Activated T-helper 1 cell treated with anti-CD3 and anti-CD28 coated beads, Interleukin-12 subunit alpha, Interleukin-12 subunit beta, Interleukin-2, Interleukin-4 antibody, amounts not matched to agents 30 ng/mL and 10 ng/mL and 1 ng/mL, durations not matched to agents 14 hours and 24 hours and 36 hours (primary cell): ENCODE measurements around the gene HNF1B. TPM values are rescaled to one million over a fixed set of nuclear protein-coding genes. Genes with fewer than 3 reads are reported as not detected.
"Not testable (repeated sequence)": the region's sequence is repeated elsewhere in the genome, so short reads cannot be mapped to it uniquely, and the experiment has no call there.

Experiments used
- DNase-seq: peaks from one replicate; pipeline ENCODE4 v3.0.0; 2021; ENCODE audit warnings: low spot score
- H3K27ac Mint-ChIP-seq: one replicate; pipeline ENCODE4 v1.8.0; 2021; ENCODE audit warnings: mild to moderate bottlenecking, mixed read lengths
- H3K27me3 Mint-ChIP-seq: one replicate; pipeline ENCODE4 v1.8.0; 2022; ENCODE audit warnings: mild to moderate bottlenecking, moderate library complexity, mixed read lengths; ENCODE audit not compliant: insufficient read depth
- H3K36me3 Mint-ChIP-seq: one replicate; pipeline ENCODE4 v1.8.0; 2021; ENCODE audit warnings: low read depth, mixed read lengths
- H3K4me1 Mint-ChIP-seq: one replicate; pipeline ENCODE4 v1.8.0; 2021; ENCODE audit warnings: low read depth, mixed read lengths
- H3K4me3 Mint-ChIP-seq: one replicate; pipeline ENCODE4 v1.8.0; 2021; ENCODE audit warnings: mild to moderate bottlenecking, moderate library complexity, mixed read lengths
- H3K9me3 Mint-ChIP-seq: one replicate; pipeline ENCODE4 v1.8.0; 2021; ENCODE audit warnings: mixed read lengths
- intact Hi-C: fragments of 100-400 bp; cut with micrococcal nuclease; formaldehyde crosslinking; loops from one replicate; pipeline ENCODE4 v1.15.1; 2024
- total RNA-seq: library from RNA; stranded (reverse); gene quantifications from 2 replicates; pipeline ENCODE4 v1.2.3, GENCODE V29; 2022

Gene HNF1B
- total RNA-seq, 1 donor from 2014 or later, result 3.6 TPM

DNA sequence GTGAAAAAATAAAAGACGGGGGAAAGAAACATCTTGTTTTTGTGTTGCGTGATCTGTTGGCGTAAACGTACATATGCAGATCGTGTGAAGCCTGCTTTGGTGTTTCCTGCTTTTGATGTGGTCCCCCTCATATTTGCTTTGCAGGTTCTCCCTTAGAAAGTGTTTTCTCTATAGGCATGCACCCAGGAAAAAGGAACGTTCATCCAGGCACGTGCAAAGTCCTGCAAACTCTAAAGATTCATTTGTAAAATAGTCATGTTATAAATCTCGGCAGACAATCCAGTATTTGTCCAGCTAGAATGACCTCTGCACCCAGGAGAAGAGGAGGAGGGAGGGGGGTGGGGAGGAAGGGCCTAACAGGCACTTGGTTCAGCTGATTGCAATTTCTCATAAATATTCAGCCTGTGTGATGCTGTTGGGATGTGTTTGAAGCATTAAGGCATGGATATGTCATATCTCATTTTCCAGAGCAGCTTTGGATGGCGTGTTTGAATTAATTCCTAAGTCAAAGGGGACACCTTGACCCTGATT lies 61.3 kb downstream of the HNF1B start:
- intact Hi-C loops, result no loop called here
- H3K36me3 Mint-ChIP-seq, result no peaks in the 10 kb centered on the region
- H3K4me3 Mint-ChIP-seq, result no peak overlapping the region
- DNase-seq, result no peak
- no peaks in the 10 kb centered on the region for H3K4me1 Mint-ChIP-seq
- peaks cover 2% of the 10 kb centered on the region for H3K27me3 Mint-ChIP-seq
- no peak overlapping the region for H3K27ac Mint-ChIP-seq
- peaks cover 10% of the 10 kb centered on the region for H3K9me3 Mint-ChIP-seq

DNA sequence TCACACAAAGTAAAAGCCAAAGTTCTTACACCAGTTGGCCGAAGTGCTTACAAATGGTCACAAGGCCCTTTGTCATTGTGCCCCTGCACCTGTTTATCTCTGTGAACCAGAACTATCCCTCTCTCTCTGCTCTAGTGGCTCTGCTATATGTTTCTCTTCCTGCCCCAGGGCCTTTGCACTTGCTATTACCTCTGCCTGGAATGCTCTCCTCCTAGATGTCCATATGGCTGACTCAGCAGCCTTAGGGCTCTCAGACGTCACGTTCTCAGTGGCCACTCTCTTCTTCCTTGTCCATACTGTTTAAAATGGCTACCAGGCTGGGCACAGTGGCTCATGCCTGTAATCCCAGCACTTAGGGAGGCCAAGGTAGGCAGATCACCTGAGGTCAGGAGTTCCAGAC lies 62.9 kb downstream of the HNF1B start:
- H3K27ac Mint-ChIP-seq, result no peak overlapping the region
- peaks cover 12% of the 10 kb centered on the region for H3K9me3 Mint-ChIP-seq
- H3K4me1 Mint-ChIP-seq, result no peaks in the 10 kb centered on the region
- no peak for DNase-seq
- intact Hi-C loops, result no loop called here
- H3K27me3 Mint-ChIP-seq, result peaks cover 10% of the 10 kb centered on the region
- H3K36me3 Mint-ChIP-seq, result no peaks in the 10 kb centered on the region
- no peak overlapping the region for H3K4me3 Mint-ChIP-seq

DNA sequence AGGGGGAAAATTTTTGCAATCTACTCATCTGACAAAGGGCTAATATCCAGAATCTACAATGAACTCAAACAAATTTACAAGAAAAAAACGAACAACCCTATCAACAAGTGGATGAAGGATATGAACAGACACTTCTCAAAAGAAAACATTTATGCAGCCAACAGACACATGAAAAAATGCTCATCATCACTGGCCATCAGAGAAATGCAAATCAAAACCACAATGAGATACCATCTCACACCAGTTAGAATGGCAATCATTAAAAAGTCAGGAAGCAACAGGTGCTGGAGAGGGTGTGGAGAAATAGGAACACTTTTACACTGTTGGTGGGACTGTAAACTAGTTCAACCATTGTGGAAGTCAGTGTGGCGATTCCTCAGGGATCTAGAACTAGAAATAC lies 64.9 kb downstream of the HNF1B start:
- peaks cover 14% of the 10 kb centered on the region for H3K27me3 Mint-ChIP-seq
- H3K9me3 Mint-ChIP-seq, result peaks cover 12% of the 10 kb centered on the region
- H3K4me1 Mint-ChIP-seq, H3K36me3 Mint-ChIP-seq, H3K4me3 Mint-ChIP-seq, intact Hi-C loops, H3K27ac Mint-ChIP-seq, DNase-seq: not testable (repeated sequence)

DNA sequence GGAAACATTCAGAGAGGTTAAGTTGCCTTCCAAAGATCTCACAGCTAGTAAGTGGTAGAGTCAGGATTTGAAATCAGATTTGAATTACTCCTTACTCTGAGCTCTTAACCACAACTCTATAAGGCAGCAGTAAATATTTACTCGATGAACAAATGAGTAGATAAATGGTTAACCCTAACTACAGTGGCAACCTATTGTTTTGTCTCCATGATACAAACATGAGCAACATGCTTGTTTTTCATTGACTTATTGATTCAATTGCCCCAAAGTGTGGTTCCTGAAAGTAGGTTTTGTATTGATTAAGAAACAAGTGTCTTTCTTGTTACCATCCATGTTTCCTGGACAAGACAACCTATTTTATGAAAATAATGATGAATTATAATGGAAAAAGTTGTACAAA lies 66.8 kb downstream of the HNF1B start:
- H3K36me3 Mint-ChIP-seq, result no peaks in the 10 kb centered on the region
- peaks cover 12% of the 10 kb centered on the region for H3K9me3 Mint-ChIP-seq
- no peak for DNase-seq
- H3K4me1 Mint-ChIP-seq, result peaks cover 6% of the 10 kb centered on the region
- peaks cover 14% of the 10 kb centered on the region for H3K27me3 Mint-ChIP-seq
- H3K4me3 Mint-ChIP-seq, result no peak overlapping the region
- no peak overlapping the region for H3K27ac Mint-ChIP-seq
- intact Hi-C loops, result no loop called here

DNA sequence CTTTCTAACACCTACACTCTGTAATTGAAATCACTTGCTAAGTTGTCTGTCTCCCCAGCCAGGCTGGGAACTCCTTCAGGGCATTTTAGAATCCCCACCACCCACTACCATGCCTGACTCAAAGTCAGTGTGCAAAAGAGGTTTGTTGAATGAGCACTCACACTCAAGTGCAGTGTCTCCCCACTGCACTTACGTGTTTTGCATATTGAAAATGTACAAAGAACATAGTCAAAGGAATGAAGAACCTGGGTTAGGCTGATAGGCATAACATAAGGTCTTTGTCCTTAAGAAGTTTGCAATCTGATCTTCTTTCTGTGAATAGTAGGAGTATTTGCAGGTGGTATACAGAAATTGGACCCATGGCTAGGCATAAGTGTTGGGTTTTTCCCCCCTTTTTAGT lies 67.8 kb downstream of the HNF1B start:
- no peak for DNase-seq
- peaks cover 12% of the 10 kb centered on the region for H3K9me3 Mint-ChIP-seq
- intact Hi-C loops, result no loop called here
- peaks cover 14% of the 10 kb centered on the region for H3K27me3 Mint-ChIP-seq
- H3K4me3 Mint-ChIP-seq, result no peak overlapping the region
- no peaks in the 10 kb centered on the region for H3K36me3 Mint-ChIP-seq
- peaks cover 6% of the 10 kb centered on the region for H3K4me1 Mint-ChIP-seq
- no peak overlapping the region for H3K27ac Mint-ChIP-seq

DNA sequence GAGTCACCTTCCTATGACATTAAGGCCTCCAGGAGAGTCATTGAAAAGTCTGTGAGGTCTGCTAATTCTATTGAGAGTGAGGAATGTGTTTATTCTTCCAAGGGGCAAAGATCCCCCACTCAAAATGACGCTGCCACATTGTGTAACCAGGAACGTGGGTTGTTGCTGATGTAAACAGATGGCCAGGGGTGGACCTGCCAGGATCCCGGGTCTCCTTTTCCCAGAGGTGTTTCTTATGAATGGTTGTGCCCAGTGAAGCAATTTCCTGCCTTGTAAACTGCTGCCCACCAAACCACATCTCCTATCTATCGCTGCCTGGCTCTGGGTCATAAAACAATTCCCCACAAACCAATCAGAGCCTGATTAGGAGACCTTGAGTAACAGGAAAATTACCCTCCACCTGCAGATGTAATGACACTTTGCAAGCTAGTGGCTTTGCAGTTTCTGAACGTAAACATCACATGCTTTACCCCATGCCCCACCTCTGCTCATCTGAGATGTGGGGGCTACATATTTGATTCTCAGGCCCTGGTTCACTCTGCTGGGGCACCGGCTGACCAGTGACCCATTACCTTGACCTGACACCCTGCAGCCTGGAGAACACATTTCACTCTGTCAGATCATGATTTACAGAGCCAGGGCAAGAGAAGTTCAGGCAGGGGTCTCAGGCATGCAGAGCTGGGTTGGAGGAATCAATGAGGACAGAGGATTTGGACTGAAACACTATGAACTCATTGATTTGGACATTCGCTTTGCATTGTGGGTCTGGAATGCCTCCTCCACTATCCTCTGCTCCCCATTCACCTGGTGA lies 68.5 kb downstream of the HNF1B start:
- Mint-ChIP-seq H3K4me3 (no peak overlapping the region), H3K4me1 (peaks cover 6% of the 10 kb centered on the region), H3K36me3 (no peaks in the 10 kb centered on the region), H3K27ac (no peak overlapping the region), H3K27me3 (peaks cover 14% of the 10 kb centered on the region), H3K9me3 (peaks cover 12% of the 10 kb centered on the region)
- intact Hi-C loops, result no loop called here
- DNase-seq, result no peak

DNA sequence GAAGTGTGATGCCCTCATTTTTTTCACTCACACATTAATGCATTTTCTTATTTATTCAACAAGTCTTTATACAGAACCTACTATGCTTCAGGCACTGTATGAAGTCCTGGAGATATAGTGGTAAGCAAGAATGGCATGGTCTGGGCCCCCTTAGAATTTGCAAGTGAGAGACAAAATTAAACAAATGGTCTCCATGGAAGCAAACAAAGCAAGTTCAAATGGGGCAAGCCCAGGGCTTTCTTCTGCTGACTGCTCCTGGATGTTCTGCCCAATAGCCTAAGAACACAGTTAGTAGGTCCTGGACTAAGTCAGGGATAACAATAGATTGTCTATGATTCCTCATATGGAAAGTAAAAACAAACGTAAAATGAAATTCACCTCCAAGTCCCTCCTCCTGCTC lies 70.3 kb downstream of the HNF1B start:
- H3K9me3 Mint-ChIP-seq, result peaks cover 9% of the 10 kb centered on the region
- H3K36me3 Mint-ChIP-seq, result no peaks in the 10 kb centered on the region
- peaks cover 14% of the 10 kb centered on the region for H3K27me3 Mint-ChIP-seq
- H3K4me3 Mint-ChIP-seq, result no peak overlapping the region
- no peak for DNase-seq
- H3K4me1 Mint-ChIP-seq, result peaks cover 6% of the 10 kb centered on the region
- intact Hi-C loops, result no loop called here
- H3K27ac Mint-ChIP-seq, result no peak overlapping the region

DNA sequence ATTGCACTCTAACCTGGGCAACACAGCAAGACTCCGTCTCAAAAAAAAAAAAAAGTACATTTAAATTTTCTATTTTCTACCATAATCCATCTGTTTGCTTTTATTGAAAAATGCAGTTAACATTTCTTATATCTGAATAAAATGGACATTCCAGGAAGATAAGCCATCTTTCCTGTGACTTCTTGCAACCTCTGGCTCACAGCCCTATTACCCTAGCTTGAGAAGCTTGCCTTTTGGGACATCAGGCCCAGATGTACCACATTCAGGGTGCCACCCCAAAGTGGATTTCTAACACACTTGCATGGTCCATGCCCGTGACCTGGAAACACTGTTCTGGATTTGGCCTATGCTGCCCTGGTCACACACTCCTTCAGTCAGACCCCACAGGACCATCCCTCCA lies 71.5 kb downstream of the HNF1B start:
- Mint-ChIP-seq H3K4me3 (no peak overlapping the region), H3K27me3 (peaks cover 11% of the 10 kb centered on the region), H3K27ac (no peak overlapping the region), H3K9me3 (peaks cover 1% of the 10 kb centered on the region), H3K36me3 (no peaks in the 10 kb centered on the region), H3K4me1 (peaks cover 6% of the 10 kb centered on the region)
- no peak for DNase-seq
- intact Hi-C loops, result no loop called here

DNA sequence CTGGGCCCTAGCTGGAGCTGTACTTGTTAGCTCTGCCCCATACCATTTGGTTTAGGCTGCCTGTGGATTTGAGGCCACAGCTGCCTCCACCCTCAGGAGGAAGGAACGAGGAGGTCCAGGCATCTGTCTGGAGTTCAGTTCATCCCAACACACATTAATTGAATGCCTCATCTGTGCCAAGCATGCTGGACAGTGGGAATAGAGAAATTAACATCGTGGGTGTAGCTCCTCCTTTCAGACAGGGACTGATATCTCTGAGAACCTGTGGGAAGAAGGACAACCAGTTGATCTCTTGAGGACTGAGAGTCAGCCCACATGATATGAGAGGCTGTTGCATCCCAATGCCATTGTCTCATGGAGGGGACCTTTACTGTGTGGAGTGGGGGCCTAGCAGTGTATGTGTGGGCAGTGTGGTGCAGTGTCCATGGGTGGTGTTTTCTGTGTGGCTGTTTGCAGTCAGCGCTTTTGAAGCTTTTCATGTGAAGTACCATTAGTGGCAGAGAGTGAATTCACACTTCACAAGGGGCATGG lies 72.2 kb downstream of the HNF1B start:
- no peaks in the 10 kb centered on the region for H3K9me3 Mint-ChIP-seq
- DNase-seq, result no peak
- no peak overlapping the region for H3K27ac Mint-ChIP-seq
- peaks cover 6% of the 10 kb centered on the region for H3K4me1 Mint-ChIP-seq
- no peak overlapping the region for H3K4me3 Mint-ChIP-seq
- intact Hi-C loops, result no loop called here
- no peaks in the 10 kb centered on the region for H3K36me3 Mint-ChIP-seq
- H3K27me3 Mint-ChIP-seq, result peaks cover 6% of the 10 kb centered on the region

DNA sequence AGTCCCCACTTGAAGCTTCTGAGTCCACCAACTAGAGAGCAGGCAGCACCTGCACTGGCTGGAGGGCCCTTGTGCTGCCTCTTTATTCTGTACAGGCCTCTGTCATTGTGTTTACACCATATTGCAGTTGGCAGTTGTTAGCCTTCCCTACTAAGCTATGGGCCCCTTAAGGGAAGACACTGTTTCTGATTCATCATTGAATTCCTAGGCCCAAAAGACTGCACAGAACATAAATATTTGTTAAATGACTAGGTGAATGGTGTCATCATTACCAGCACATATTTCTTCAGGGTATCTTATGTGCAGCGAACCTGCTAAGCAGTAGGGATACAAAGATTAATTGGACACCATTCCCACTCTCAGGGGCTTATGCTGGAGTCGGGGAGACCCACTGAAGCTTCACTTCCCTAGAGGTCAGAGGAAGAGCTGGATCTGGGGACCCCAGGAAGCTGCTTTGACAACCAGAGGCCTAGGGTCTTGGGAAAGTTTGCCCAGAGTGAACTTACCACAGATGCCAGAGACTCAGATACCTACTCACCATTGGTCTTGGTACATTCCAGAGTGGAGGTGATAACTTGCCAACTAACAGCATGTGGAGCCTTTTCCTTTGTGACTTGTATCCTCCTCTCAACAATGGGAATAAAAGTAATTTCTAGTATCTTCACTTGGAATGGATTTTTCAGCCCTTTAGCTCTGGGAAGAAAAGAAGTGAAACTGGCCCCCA lies 72.9 kb downstream of the HNF1B start:
- no peak for DNase-seq
- H3K4me1 Mint-ChIP-seq, result peaks cover 6% of the 10 kb centered on the region

DNA sequence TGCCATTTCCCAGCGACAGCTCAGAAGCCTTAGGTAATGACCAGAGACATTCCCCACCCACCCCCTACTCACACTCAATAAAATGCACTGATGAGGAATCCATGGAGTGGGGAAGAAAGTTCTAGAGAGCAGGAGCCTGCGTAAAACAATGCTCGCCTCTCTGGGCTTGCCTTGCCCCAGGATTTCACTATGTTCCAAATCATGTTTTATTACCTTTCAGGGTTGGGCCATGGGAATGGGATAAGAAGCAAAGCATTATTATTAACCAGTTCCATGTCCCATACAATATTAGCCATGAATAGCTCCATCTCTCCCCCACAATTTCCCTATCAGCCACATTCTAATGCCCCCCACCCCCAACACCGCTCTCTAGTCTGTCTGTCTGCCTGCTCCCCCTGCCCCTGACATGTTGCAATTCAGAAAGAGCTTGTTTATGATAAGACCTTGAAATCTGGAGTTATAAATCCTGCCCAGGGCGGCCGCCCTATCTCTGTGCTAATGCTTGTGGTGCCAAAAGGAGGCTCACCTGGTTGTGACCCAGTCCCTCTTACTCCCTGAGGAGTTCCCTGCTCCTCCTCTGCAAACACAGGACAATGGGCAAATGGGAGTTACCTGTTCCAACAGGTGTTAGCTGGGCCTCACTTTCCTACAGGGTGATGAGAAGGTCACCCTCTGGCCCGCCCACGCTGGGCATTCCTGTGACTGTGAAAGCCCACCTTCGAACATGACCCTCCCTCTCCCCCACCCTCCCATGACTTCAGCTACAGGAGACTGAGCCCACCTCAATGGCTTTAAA lies 73.6 kb downstream of the HNF1B start:
- no peak overlapping the region for H3K4me3 Mint-ChIP-seq
- H3K27ac Mint-ChIP-seq, result no peak overlapping the region
- H3K9me3 Mint-ChIP-seq, result no peaks in the 10 kb centered on the region
- intact Hi-C loops, result no loop called here
- H3K4me1 Mint-ChIP-seq, result no peaks in the 10 kb centered on the region
- peaks cover 4% of the 10 kb centered on the region for H3K27me3 Mint-ChIP-seq
- no peak for DNase-seq
- no peaks in the 10 kb centered on the region for H3K36me3 Mint-ChIP-seq

More for the DNA sequence above, 72.9 kb downstream of the HNF1B start:
- intact Hi-C loops, result no loop called here
- Mint-ChIP-seq H3K27me3 (peaks cover 4% of the 10 kb centered on the region), H3K9me3 (no peaks in the 10 kb centered on the region), H3K4me3 (no peak overlapping the region), H3K27ac (no peak overlapping the region), H3K36me3 (no peaks in the 10 kb centered on the region)

DNA sequence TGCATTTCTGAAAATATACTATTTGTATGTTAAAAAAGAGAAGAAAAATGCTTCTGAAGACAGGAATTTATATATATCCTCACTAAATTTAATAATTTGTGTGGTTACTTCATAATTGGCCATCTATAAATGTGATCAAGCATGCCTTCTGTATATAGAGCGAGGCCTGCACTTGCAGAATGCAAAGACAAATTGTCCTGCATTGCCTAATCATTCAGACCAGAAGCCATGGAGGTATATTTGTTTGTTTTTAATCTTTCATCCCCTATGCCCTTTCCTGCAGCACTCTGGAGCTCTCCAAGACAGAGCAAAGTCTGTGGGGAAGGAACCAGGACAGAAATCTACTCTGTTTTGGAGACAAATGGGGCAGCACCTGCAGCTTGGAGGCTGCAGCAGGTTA lies 77.8 kb downstream of the HNF1B start:
- Mint-ChIP-seq H3K4me3 (no peak overlapping the region), H3K4me1 (no peaks in the 10 kb centered on the region), H3K9me3 (no peaks in the 10 kb centered on the region), H3K36me3 (no peaks in the 10 kb centered on the region), H3K27ac (no peak overlapping the region), H3K27me3 (peaks cover 8% of the 10 kb centered on the region)
- intact Hi-C loops, result no loop called here
- DNase-seq, result no peak
